ENCODE results near the gene ZBTB17.
"Not testable (repeated sequence)": the region's sequence is repeated elsewhere in the genome, so short reads cannot be mapped to it uniquely, and the experiment has no call there.

The ZBTB17 gene

DNA sequence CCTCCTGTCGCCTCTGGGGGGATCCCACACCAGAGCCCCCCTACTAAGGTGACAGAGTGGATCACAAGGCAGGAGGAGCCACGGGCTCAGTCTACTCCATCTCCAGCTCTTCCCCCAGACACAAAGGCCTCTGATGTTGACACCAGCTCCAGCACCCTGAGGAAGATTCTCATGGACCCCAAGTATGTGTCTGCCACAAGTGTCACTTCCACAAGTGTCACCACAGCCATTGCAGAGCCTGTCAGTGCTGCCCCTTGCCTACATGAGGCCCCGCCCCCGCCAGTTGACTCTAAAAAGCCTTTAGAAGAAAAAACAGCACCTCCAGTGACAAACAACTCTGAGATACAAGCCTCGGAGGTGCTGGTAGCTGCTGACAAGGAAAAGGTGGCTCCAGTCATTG lies 42.2 kb downstream of the ZBTB17 start:
- H3K4me3 ChIP-seq (ENCODE audit: low read depth, low read length), result no peak overlapping the region
- TF ChIP-seq, protein P1, sequence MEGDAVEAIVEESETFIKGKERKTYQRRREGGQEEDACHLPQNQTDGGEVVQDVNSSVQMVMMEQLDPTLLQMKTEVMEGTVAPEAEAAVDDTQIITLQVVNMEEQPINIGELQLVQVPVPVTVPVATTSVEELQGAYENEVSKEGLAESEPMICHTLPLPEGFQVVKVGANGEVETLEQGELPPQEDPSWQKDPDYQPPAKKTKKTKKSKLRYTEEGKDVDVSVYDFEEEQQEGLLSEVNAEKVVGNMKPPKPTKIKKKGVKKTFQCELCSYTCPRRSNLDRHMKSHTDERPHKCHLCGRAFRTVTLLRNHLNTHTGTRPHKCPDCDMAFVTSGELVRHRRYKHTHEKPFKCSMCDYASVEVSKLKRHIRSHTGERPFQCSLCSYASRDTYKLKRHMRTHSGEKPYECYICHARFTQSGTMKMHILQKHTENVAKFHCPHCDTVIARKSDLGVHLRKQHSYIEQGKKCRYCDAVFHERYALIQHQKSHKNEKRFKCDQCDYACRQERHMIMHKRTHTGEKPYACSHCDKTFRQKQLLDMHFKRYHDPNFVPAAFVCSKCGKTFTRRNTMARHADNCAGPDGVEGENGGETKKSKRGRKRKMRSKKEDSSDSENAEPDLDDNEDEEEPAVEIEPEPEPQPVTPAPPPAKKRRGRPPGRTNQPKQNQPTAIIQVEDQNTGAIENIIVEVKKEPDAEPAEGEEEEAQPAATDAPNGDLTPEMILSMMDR (IDR thresholded peaks at IDR 0.05; ENCODE audit: control insufficient read depth, extremely low read depth, insufficient read depth), result no peak
- no peak for DNase-seq (ENCODE audit: low read depth)

DNA sequence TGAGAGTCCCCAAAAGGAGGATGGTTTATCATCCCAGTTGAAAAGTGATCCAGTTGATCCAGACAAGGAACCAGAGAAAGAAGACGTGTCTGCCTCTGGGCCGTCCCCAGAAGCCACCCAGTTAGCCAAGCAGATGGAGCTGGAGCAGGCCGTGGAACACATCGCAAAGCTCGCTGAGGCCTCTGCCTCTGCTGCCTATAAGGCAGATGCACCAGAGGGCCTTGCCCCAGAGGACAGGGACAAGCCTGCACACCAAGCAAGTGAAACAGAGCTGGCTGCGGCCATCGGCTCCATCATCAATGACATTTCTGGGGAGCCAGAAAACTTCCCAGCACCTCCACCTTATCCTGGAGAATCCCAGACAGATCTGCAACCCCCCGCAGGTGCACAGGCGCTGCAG lies 43.3 kb downstream of the ZBTB17 start:
- DNase-seq (ENCODE audit: low read depth), result no peak
- TF ChIP-seq, protein P1 (IDR thresholded peaks at IDR 0.05; ENCODE audit: control insufficient read depth, extremely low read depth, insufficient read depth), result no peak
- H3K4me3 ChIP-seq (ENCODE audit: low read depth, low read length), result no peak overlapping the region

- TF ChIP-seq, protein P1 (IDR thresholded peaks at IDR 0.05; ENCODE audit: control insufficient read depth, extremely low read depth, insufficient read depth), result no peak
- H3K4me3 ChIP-seq (ENCODE audit: low read depth, low read length), result no peak overlapping the region
- no peak for DNase-seq (ENCODE audit: low read depth)
These were observed 44.0 kb downstream of the ZBTB17 start for GRCh38 chr1:15931884-15932283.

DNA sequence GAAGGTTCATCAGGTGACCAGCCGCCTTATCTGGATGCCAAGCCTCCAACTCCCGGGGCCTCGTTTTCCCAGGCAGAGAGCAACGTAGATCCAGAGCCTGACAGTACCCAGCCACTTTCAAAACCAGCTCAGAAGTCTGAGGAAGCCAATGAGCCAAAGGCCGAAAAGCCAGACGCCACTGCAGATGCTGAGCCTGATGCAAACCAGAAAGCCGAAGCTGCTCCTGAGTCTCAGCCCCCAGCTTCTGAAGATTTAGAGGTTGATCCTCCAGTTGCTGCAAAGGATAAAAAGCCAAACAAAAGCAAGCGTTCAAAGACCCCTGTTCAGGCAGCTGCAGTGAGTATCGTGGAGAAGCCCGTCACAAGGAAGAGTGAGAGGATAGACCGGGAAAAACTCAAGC lies 44.5 kb downstream of the ZBTB17 start:
- DNase-seq (ENCODE audit: low read depth), result no peak
- H3K4me3 ChIP-seq (ENCODE audit: low read depth, low read length), result no peak overlapping the region
- TF ChIP-seq, protein P1 (IDR thresholded peaks at IDR 0.05; ENCODE audit: control insufficient read depth, extremely low read depth, insufficient read depth), result no peak

DNA sequence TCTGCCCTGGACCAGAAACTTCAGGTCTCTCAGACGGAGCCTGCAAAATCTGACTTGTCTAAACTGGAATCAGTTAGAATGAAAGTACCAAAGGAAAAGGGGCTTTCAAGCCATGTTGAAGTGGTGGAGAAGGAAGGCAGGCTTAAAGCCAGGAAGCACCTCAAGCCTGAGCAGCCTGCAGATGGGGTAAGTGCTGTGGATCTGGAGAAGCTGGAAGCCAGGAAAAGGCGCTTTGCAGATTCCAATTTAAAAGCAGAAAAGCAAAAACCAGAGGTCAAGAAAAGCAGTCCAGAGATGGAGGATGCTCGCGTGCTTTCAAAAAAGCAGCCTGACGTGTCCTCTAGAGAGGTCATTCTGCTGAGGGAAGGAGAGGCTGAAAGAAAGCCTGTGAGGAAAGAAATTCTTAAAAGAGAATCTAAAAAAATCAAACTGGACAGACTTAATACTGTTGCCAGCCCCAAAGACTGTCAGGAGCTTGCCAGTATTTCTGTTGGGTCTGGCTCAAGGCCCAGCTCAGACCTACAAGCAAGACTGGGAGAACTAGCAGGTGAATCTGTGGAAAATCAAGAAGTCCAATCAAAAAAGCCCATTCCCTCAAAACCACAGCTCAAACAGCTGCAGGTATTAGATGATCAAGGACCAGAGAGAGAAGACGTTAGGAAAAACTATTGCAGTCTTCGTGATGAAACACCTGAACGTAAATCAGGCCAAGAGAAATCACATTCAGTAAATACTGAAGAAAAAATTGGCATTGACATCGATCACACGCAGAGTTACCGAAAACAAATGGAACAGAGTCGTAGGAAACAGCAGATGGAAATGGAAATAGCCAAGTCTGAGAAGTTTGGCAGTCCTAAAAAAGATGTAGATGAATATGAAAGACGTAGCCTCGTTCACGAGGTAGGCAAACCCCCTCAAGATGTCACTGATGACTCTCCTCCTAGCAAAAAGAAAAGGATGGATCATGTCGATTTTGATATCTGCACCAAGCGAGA lies 46.6 kb downstream of the ZBTB17 start:
- TF ChIP-seq, protein P1 (IDR thresholded peaks at IDR 0.05; ENCODE audit: control insufficient read depth, extremely low read depth, insufficient read depth), result no peak
- no peak for DNase-seq (ENCODE audit: low read depth)
- no peak overlapping the region for H3K4me3 ChIP-seq (ENCODE audit: low read depth, low read length)

- DNase-seq (ENCODE audit: low read depth); H3K4me3 ChIP-seq (ENCODE audit: low read depth, low read length): not testable (repeated sequence)
These were observed 49.5 kb downstream of the ZBTB17 start for GRCh38 chr1:15926448-15926847.

DNA sequence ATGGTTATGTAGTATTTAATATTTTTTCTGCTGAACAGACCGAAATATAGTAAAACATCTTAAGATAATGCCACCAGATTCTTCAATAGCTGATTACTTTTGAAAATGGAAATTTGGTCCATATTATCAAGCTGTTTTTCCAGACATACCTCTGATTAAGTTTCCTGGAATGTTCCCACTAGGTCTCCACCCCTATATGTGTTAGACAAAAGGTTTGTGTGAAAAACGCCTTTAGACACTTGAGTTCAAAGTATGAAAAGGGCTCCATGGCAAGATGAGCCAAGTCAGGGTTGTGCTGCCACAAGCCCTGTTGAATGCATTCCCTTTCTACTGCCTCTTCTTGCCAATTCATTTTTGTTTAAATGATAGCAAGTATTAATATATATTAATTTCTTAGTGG lies 52.7 kb downstream of the ZBTB17 start:
- TF ChIP-seq, protein P1 (IDR thresholded peaks at IDR 0.05; ENCODE audit: control insufficient read depth, extremely low read depth, insufficient read depth), result no peak
- H3K4me3 ChIP-seq (ENCODE audit: low read depth, low read length), result no peak overlapping the region
- no peak for DNase-seq (ENCODE audit: low read depth)

All from LNCaP clone FGC (cell line).